Nucleus accumbens (tissue), 56 donors: ENCODE measurements around the gene OR11G2.
"Not testable (repeated sequence)": the region's sequence is repeated elsewhere in the genome, so short reads cannot be mapped to it uniquely, and the experiment has no call there.

Experiments
- DNase-seq, 56 donors: peaks; one replicate each; lab custom pipeline; 2025; lab: John Stamatoyannopoulos, UW

Gene OR11G2

DNA sequence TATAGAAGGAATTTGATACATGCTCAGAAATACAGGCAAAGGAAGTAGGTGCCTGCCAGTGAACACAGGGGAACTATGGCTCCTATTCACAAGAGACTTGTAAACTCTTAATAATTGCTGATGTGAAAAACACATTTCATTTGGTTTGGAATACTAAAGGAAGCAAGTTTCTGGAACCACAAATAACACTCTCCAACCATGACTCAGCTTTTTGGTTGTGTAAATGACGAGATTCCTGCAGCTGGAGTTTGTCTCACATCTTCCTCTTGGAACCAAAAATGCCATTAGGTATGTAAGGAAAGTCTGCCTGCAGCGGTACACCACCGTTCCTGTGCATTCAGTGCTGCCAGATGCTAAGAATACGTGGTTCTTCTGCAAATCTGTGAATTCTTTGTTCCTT, 28.3 kb downstream of the OR11G2 start:
- no peak for DNase-seq

DNA sequence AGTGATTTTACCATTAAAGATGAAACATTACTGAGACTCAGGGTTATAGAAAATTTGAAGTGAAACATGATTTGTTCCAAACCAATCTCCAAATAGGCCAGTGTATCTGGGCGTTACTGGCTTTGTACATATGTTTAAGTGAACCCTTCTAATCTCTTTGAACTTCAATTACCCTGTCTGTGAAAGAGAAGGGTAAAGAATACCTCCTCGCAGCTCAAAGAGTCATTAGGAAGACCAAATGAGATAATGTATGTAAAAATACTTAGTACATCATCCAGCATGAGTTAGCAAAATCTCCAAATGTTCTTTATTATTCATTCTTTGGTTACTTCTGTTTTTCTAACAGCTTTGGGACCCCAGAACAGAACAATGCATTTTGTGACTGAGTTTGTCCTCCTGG, 32.7 kb downstream of the OR11G2 start, which contains the start of gene OR11H6:
Gene OR11H6, plus strand, starts transcription at position 301 of the 400 bp plus-strand sequence. Its CDS starts 0 bp downstream, at position 301.
- DNase-seq: no peak

DNA sequence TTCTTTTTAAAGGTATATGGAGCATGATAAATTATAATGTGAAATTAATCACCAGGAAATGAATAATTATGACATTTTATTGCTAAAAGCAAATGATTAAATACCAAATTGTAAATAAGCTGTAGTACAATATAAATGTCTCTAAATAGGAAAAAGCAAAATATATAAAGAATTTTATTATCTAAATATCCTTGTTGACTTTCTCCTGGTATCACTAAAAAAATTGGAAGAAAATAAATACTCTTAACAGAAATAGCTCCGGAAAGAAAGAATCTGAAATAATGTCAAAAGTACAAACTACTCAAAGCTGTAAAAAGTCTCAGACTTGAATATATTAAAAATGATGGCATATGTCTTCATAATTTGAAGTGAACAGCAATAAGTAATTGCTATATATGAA, 38.0 kb downstream of the OR11G2 start, which contains the start of gene OR11H7:
Gene OR11H7, plus strand, starts transcription at position 301 of the 400 bp plus-strand sequence.
- no peak for DNase-seq

DNA sequence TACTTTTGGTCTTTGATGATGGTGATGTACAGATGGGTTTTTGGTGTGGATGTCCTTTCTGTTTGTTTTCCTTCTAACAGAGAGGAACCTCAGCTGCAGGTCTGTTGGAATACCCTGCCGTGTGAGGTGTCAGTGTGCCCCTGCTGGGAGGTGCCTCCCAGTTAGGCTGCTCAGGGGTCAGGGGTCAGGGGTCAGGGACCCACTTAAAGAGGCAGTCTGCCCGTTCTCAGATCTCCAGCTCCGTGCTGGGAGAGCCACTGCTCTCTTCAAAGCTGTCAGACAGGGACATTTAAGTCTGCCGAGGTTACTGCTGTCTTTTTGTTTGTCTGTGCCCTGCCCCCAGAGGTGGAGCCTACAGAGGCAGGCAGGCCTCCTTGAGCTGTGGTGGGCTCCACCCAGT, 44.7 kb downstream of the OR11G2 start:
- not testable (repeated sequence) for DNase-seq

DNA sequence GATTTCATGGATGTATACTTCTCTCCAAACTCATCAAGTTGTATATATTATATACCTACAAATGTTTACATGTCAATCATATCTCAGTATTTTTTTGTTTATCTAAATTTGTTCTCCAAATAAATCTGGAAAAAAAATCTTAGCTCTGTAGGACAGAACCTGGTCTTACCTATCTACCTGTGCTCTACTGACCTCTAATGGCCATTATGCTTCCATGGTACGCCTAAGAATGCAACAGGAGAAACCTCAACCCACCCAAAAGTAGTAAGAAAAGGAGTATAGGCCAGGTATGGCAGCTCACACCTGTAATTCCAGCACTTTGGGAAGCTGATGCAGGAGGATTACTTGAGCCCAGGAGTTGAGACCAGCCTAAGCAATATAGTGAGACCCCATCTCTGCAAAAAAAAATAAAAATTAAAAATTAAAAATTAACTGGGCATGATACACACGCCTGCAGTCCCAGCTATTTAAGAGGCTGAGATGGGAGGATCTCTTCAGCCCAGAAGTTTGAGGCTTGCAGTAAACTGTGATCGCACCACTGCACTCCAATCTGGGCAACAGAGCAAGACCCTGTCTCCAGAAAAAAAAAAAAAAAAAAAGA, 57.0 kb downstream of the OR11G2 start:
- no peak for DNase-seq
